Activated CD4-positive, alpha-beta T cell treated with anti-CD3 and anti-CD28 coated beads, Interleukin-2, amount 10 ng/mL, durations not matched to agents 7 days and 5 days (primary cell): ENCODE measurements around the gene SEC63. TPM values are rescaled to one million over a fixed set of nuclear protein-coding genes. Genes with fewer than 3 reads are reported as not detected.

ENCODE experiments used
- CTCF ChIA-PET: fragments of 350-600 bp; sonication (Branson Sonifier 250); formaldehyde crosslinking; loops from one replicate; lab custom pipeline; 2021; ENCODE audit warnings: antibody characterized with exemption; lab: Charles Lee
- POLR2A ChIA-PET: fragments of 350-600 bp; sonication (Branson Sonifier 250); formaldehyde crosslinking; loops from one replicate; lab custom pipeline; 2021; ENCODE audit warnings: antibody characterized with exemption; lab: Charles Lee
- DNase-seq: peaks from one replicate; pipeline ENCODE4 v3.0.0-alpha.2; 2020
- H3K27ac Mint-ChIP-seq: one replicate; pipeline ENCODE4 v1.8.0; 2021; ENCODE audit warnings: mild to moderate bottlenecking, moderate library complexity, mixed read lengths
- H3K27me3 Mint-ChIP-seq: one replicate; pipeline ENCODE4 v1.8.0; 2021; ENCODE audit warnings: mixed read lengths
- H3K36me3 Mint-ChIP-seq: one replicate; pipeline ENCODE4 v1.8.0; 2021; ENCODE audit warnings: low read depth, mixed read lengths
- H3K4me1 Mint-ChIP-seq: one replicate; pipeline ENCODE4 v1.8.0; 2021; ENCODE audit warnings: mixed read lengths
- H3K4me3 Mint-ChIP-seq: one replicate; pipeline ENCODE4 v1.8.0; 2021; ENCODE audit warnings: mild to moderate bottlenecking, moderate library complexity, mixed read lengths
- H3K9me3 Mint-ChIP-seq: one replicate; pipeline ENCODE4 v1.8.0; 2021; ENCODE audit warnings: mixed read lengths
- total RNA-seq, 2 experiments: library from RNA; stranded (reverse); gene quantifications; one replicate each; pipeline ENCODE4 v1.2.3, GENCODE V29; 2021

Gene SEC63
- total RNA-seq, 2 experiments from 2014 or later: 61.7 to 67.2 TPM

GRCh38 chr6:107840636-107841274 lies 117.3 kb downstream of the SEC63 start:
- ChIA-PET CTCF (interaction anchor here (3.3 kb wide), 1 partner anchor 8 kb away, joined by 13 read pairs; no protein-coding TSS in a partner anchor), POLR2A (no interaction called here)
- Mint-ChIP-seq H3K9me3 (no peaks in the 10 kb centered on the region), H3K27me3 (peaks cover 2% of the 10 kb centered on the region), H3K4me3 (no peak overlapping the region), H3K27ac (no peak overlapping the region), H3K4me1 (peaks cover 13% of the 10 kb centered on the region), H3K36me3 (no peaks in the 10 kb centered on the region)
- no peak for DNase-seq

GRCh38 chr6:107833136-107833535 lies 124.9 kb downstream of the SEC63 start:
- H3K27ac Mint-ChIP-seq: no peak overlapping the region
- no peaks in the 10 kb centered on the region for H3K9me3 Mint-ChIP-seq
- ChIA-PET CTCF (interaction anchor here (1.1 to 7.6 kb wide), 3 partner anchors 9 to 15 kb away, joined by 3 to 49 read pairs (median 13); no protein-coding TSS in a partner anchor), POLR2A (no interaction called here)
- H3K36me3 Mint-ChIP-seq: no peaks in the 10 kb centered on the region
- DNase-seq: no peak
- H3K27me3 Mint-ChIP-seq: no peaks in the 10 kb centered on the region
- peaks cover 25% of the 10 kb centered on the region for H3K4me1 Mint-ChIP-seq
- no peak overlapping the region for H3K4me3 Mint-ChIP-seq

- no peak overlapping the region for H3K27ac Mint-ChIP-seq
- POLR2A ChIA-PET: no interaction called here
Measured at GRCh38 chr6:107832151-107833056, 125.6 kb downstream of the SEC63 start.

GRCh38 chr6:107830060-107830459 lies 127.9 kb downstream of the SEC63 start:
- POLR2A ChIA-PET: no interaction called here
- Mint-ChIP-seq H3K9me3 (no peaks in the 10 kb centered on the region), H3K4me1 (peaks cover 34% of the 10 kb centered on the region), H3K27me3 (no peaks in the 10 kb centered on the region), H3K27ac (no peak overlapping the region), H3K36me3 (no peaks in the 10 kb centered on the region), H3K4me3 (no peak overlapping the region)
- no peak for DNase-seq
- CTCF ChIA-PET: interaction anchor here (0.9 kb wide), 1 partner anchor 17 kb away, joined by 3 read pairs; no protein-coding TSS in a partner anchor

More at GRCh38 chr6:107832151-107833056, 125.6 kb downstream of the SEC63 start:
- Mint-ChIP-seq H3K9me3 (no peaks in the 10 kb centered on the region), H3K4me3 (no peak overlapping the region), H3K27me3 (no peaks in the 10 kb centered on the region), H3K36me3 (no peaks in the 10 kb centered on the region), H3K4me1 (peaks cover 31% of the 10 kb centered on the region)
- DNase-seq: no peak
- CTCF ChIA-PET: interaction anchor here (1.0 to 7.6 kb wide), 4 partner anchors 10 to 17 kb away, joined by 3 to 49 read pairs (median 8); no protein-coding TSS in a partner anchor

GRCh38 chr6:107827541-107827940 lies 130.5 kb downstream of the SEC63 start:
- Mint-ChIP-seq H3K36me3 (peaks cover 6% of the 10 kb centered on the region), H3K4me1 (peaks cover 40% of the 10 kb centered on the region), H3K4me3 (no peak overlapping the region), H3K27me3 (no peaks in the 10 kb centered on the region), H3K9me3 (no peaks in the 10 kb centered on the region), H3K27ac (no peak overlapping the region)
- peak; percentile 23 for DNase-seq
- ChIA-PET POLR2A (no interaction called here), CTCF (interaction anchor here (2.7 kb wide), 1 partner anchor 20 kb away, joined by 12 read pairs; no protein-coding TSS in a partner anchor)

- ChIA-PET CTCF (interaction anchor here (0.9 to 2.9 kb wide), 8 partner anchors 11 to 78 kb away, joined by 3 to 12 read pairs (median 4); no protein-coding TSS in a partner anchor), POLR2A (interaction anchor here (0.6 to 1.3 kb wide), 3 partner anchors 25 to 165 kb away, joined by 3 to 13 read pairs (median 4); no protein-coding TSS in a partner anchor)
- peak overlapping the region; percentile 96 for H3K27ac Mint-ChIP-seq
Measured at GRCh38 chr6:107823047-107823557, 134.9 kb downstream of the SEC63 start.

GRCh38 chr6:107822176-107823046 lies 135.6 kb downstream of the SEC63 start:
- ChIA-PET CTCF (interaction anchor here (0.8 to 2.9 kb wide), 8 partner anchors 10 to 77 kb away, joined by 3 to 12 read pairs (median 4); no protein-coding TSS in a partner anchor), POLR2A (interaction anchor here (0.6 to 1.3 kb wide), 4 partner anchors 26 to 164 kb away, joined by 3 to 13 read pairs (median 6); no protein-coding TSS in a partner anchor)
- DNase-seq: peak; percentile 83

More at GRCh38 chr6:107823047-107823557, 134.9 kb downstream of the SEC63 start:
- Mint-ChIP-seq H3K4me3 (peak overlapping the region; percentile 79), H3K36me3 (peaks cover 20% of the 10 kb centered on the region), H3K4me1 (peaks cover 68% of the 10 kb centered on the region), H3K27me3 (no peaks in the 10 kb centered on the region), H3K9me3 (no peaks in the 10 kb centered on the region)
- DNase-seq: peak; percentile 73

GRCh38 chr6:107821591-107821990 lies 136.4 kb downstream of the SEC63 start:
- Mint-ChIP-seq H3K27me3 (no peaks in the 10 kb centered on the region), H3K36me3 (peaks cover 33% of the 10 kb centered on the region), H3K4me1 (peaks cover 76% of the 10 kb centered on the region), H3K4me3 (peak overlapping the region; percentile 79), H3K27ac (peak overlapping the region; percentile 96), H3K9me3 (no peaks in the 10 kb centered on the region)
- DNase-seq: peak; percentile 13
- ChIA-PET CTCF (interaction anchor here (1.1 to 2.9 kb wide), 5 partner anchors 17 to 40 kb away, joined by 3 to 12 read pairs (median 3); no protein-coding TSS in a partner anchor), POLR2A (interaction anchor here (0.6 to 1.3 kb wide), 2 partner anchors 79 to 95 kb away, joined by 8 to 13 read pairs; no protein-coding TSS in a partner anchor)

More at GRCh38 chr6:107822176-107823046, 135.6 kb downstream of the SEC63 start:
- peak overlapping the region; percentile 79 for H3K4me3 Mint-ChIP-seq
- H3K27me3 Mint-ChIP-seq: no peaks in the 10 kb centered on the region
- H3K36me3 Mint-ChIP-seq: peaks cover 26% of the 10 kb centered on the region
- H3K27ac Mint-ChIP-seq: peak overlapping the region; percentile 96
- H3K9me3 Mint-ChIP-seq: no peaks in the 10 kb centered on the region
- H3K4me1 Mint-ChIP-seq: peaks cover 68% of the 10 kb centered on the region

GRCh38 chr6:107820338-107821261 lies 137.4 kb downstream of the SEC63 start:
- POLR2A ChIA-PET: interaction anchor here (1.4 kb wide), 1 partner anchor 28 kb away, joined by 3 read pairs; no protein-coding TSS in a partner anchor
- Mint-ChIP-seq H3K4me1 (peaks cover 83% of the 10 kb centered on the region), H3K9me3 (no peaks in the 10 kb centered on the region), H3K4me3 (peak overlapping the region; percentile 79), H3K36me3 (peaks cover 40% of the 10 kb centered on the region), H3K27me3 (no peaks in the 10 kb centered on the region), H3K27ac (peak overlapping the region; percentile 96)
- DNase-seq: peak; percentile 63
- CTCF ChIA-PET: interaction anchor here (0.6 to 2.9 kb wide), 4 partner anchors 27 to 61 kb away, joined by 3 to 12 read pairs (median 4); no protein-coding TSS in a partner anchor

- ChIA-PET CTCF (interaction anchor here (4.7 kb wide), 1 partner anchor 28 kb away, joined by 21 read pairs; no protein-coding TSS in a partner anchor), POLR2A (interaction anchor here (1.4 kb wide), 1 partner anchor 28 kb away, joined by 3 read pairs; no protein-coding TSS in a partner anchor)
- H3K4me1 Mint-ChIP-seq: peaks cover 79% of the 10 kb centered on the region
- H3K4me3 Mint-ChIP-seq: peak overlapping the region; percentile 79
- no peaks in the 10 kb centered on the region for H3K9me3 Mint-ChIP-seq
- H3K27me3 Mint-ChIP-seq: no peaks in the 10 kb centered on the region
- H3K36me3 Mint-ChIP-seq: peaks cover 41% of the 10 kb centered on the region
- DNase-seq: peak; percentile 67
- peak overlapping the region; percentile 96 for H3K27ac Mint-ChIP-seq
Measured at GRCh38 chr6:107819964-107820337, 138.1 kb downstream of the SEC63 start.
